ENCODE results near the gene MPST. TPM values are rescaled to one million over a fixed set of nuclear protein-coding genes. Genes with fewer than 3 reads are reported as not detected.

MPST gene
- total RNA-seq, 2 experiments from 2014 or later = 15.6 to 18.8 TPM

GRCh38 chr22:37056246-37056645 is 36.7 kb downstream of the MPST start:
- Mint-ChIP-seq H3K4me1 (peaks cover 28% of the 10 kb centered on the region), H3K27ac (no peak overlapping the region), H3K9me3 (no peaks in the 10 kb centered on the region), H3K4me3 (no peak overlapping the region), H3K36me3 (ENCODE audit: low read depth) (no peaks in the 10 kb centered on the region), H3K27me3 (no peaks in the 10 kb centered on the region)
- POLR2A ChIA-PET = no interaction called here
- CTCF ChIA-PET = interaction anchor here (2.2 kb wide), 1 partner anchor 12 kb away, joined by 8 read pairs; no protein-coding TSS in a partner anchor
- DNase-seq = no peak

- POLR2A ChIA-PET = no interaction called here
- Mint-ChIP-seq H3K27ac (no peak overlapping the region), H3K36me3 (ENCODE audit: low read depth) (no peaks in the 10 kb centered on the region), H3K4me1 (peaks cover 31% of the 10 kb centered on the region), H3K4me3 (no peak overlapping the region), H3K27me3 (no peaks in the 10 kb centered on the region), H3K9me3 (no peaks in the 10 kb centered on the region)
- DNase-seq = no peak
- CTCF ChIA-PET = no interaction called here
These were observed 37.7 kb downstream of the MPST start for GRCh38 chr22:37057226-37057625.

- H3K4me3 Mint-ChIP-seq = no peak overlapping the region
- ChIA-PET POLR2A (no interaction called here), CTCF (no interaction called here)
- no peaks in the 10 kb centered on the region for H3K36me3 Mint-ChIP-seq (ENCODE audit: low read depth)
- no peak overlapping the region for H3K27ac Mint-ChIP-seq
- no peaks in the 10 kb centered on the region for H3K9me3 Mint-ChIP-seq
- peaks cover 24% of the 10 kb centered on the region for H3K4me1 Mint-ChIP-seq
- no peak for DNase-seq
- no peaks in the 10 kb centered on the region for H3K27me3 Mint-ChIP-seq
These were observed 38.4 kb downstream of the MPST start for GRCh38 chr22:37057796-37058510.

GRCh38 chr22:37058917-37059701 is 39.6 kb downstream of the MPST start:
- Mint-ChIP-seq H3K27me3 (no peaks in the 10 kb centered on the region), H3K9me3 (no peaks in the 10 kb centered on the region), H3K27ac (no peak overlapping the region), H3K36me3 (ENCODE audit: low read depth) (no peaks in the 10 kb centered on the region), H3K4me3 (no peak overlapping the region), H3K4me1 (peaks cover 18% of the 10 kb centered on the region)
- CTCF ChIA-PET = interaction anchor here (1.1 kb wide), 2 partner anchors 19 to 63 kb away, joined by 3 read pairs; no protein-coding TSS in a partner anchor
- no peak for DNase-seq
- POLR2A ChIA-PET = no interaction called here

GRCh38 chr22:37059876-37060449 is 40.4 kb downstream of the MPST start:
- no peaks in the 10 kb centered on the region for H3K36me3 Mint-ChIP-seq (ENCODE audit: low read depth)
- ChIA-PET CTCF (interaction anchor here (1.1 to 1.8 kb wide), 5 partner anchors 15 to 140 kb away, joined by 3 to 7 read pairs (median 5); partner anchors contain the start of gene IL2RB), POLR2A (no interaction called here)
- no peak for DNase-seq
- no peaks in the 10 kb centered on the region for H3K27me3 Mint-ChIP-seq
- no peaks in the 10 kb centered on the region for H3K9me3 Mint-ChIP-seq
- H3K4me3 Mint-ChIP-seq = no peak overlapping the region
- H3K27ac Mint-ChIP-seq = peak overlapping the region; percentile 36
- H3K4me1 Mint-ChIP-seq = peaks cover 20% of the 10 kb centered on the region

- H3K4me1 Mint-ChIP-seq = peaks cover 20% of the 10 kb centered on the region
- DNase-seq = no peak
- H3K27me3 Mint-ChIP-seq = no peaks in the 10 kb centered on the region
- no peaks in the 10 kb centered on the region for H3K36me3 Mint-ChIP-seq (ENCODE audit: low read depth)
- H3K4me3 Mint-ChIP-seq = no peak overlapping the region
- ChIA-PET POLR2A (no interaction called here), CTCF (interaction anchor here (0.8 to 1.8 kb wide), 4 partner anchors 16 to 139 kb away, joined by 3 to 7 read pairs (median 6); partner anchors contain the start of gene IL2RB)
- peak overlapping the region; percentile 36 for H3K27ac Mint-ChIP-seq
- no peaks in the 10 kb centered on the region for H3K9me3 Mint-ChIP-seq
These were observed 41.5 kb downstream of the MPST start for GRCh38 chr22:37060801-37061610.

- Mint-ChIP-seq H3K4me1 (peaks cover 20% of the 10 kb centered on the region), H3K27ac (no peak overlapping the region), H3K4me3 (no peak overlapping the region), H3K27me3 (no peaks in the 10 kb centered on the region), H3K36me3 (ENCODE audit: low read depth) (no peaks in the 10 kb centered on the region), H3K9me3 (no peaks in the 10 kb centered on the region)
- POLR2A ChIA-PET = no interaction called here
- no peak for DNase-seq
- CTCF ChIA-PET = interaction anchor here (0.8 to 1.8 kb wide), 3 partner anchors 64 to 138 kb away, joined by 3 to 7 read pairs (median 6); partner anchors contain the start of gene IL2RB
These were observed 42.3 kb downstream of the MPST start for GRCh38 chr22:37061611-37062375.

- ChIA-PET POLR2A (no interaction called here), CTCF (no interaction called here)
- Mint-ChIP-seq H3K9me3 (no peaks in the 10 kb centered on the region), H3K27ac (no peak overlapping the region), H3K27me3 (no peaks in the 10 kb centered on the region), H3K36me3 (ENCODE audit: low read depth) (no peaks in the 10 kb centered on the region), H3K4me3 (no peak overlapping the region), H3K4me1 (peaks cover 20% of the 10 kb centered on the region)
- no peak for DNase-seq
These were observed 42.8 kb downstream of the MPST start for GRCh38 chr22:37062376-37062675.

- peaks cover 3% of the 10 kb centered on the region for H3K27me3 Mint-ChIP-seq
- no peak for DNase-seq
- H3K4me3 Mint-ChIP-seq = no peak overlapping the region
- ChIA-PET CTCF (no interaction called here), POLR2A (no interaction called here)
- H3K9me3 Mint-ChIP-seq = no peaks in the 10 kb centered on the region
- H3K36me3 Mint-ChIP-seq (ENCODE audit: low read depth) = no peaks in the 10 kb centered on the region
- H3K4me1 Mint-ChIP-seq = peaks cover 20% of the 10 kb centered on the region
- no peak overlapping the region for H3K27ac Mint-ChIP-seq
These were observed 43.3 kb downstream of the MPST start for GRCh38 chr22:37062702-37063381.

GRCh38 chr22:37063431-37064420 is 44.2 kb downstream of the MPST start:
- peaks cover 20% of the 10 kb centered on the region for H3K4me1 Mint-ChIP-seq
- no peak for DNase-seq
- H3K4me3 Mint-ChIP-seq = no peak overlapping the region
- no peaks in the 10 kb centered on the region for H3K9me3 Mint-ChIP-seq
- H3K27me3 Mint-ChIP-seq = peaks cover 10% of the 10 kb centered on the region
- no peak overlapping the region for H3K27ac Mint-ChIP-seq
- CTCF ChIA-PET = interaction anchor here (0.6 to 1.1 kb wide), 2 partner anchors 18 to 196 kb away, joined by 3 read pairs; no protein-coding TSS in a partner anchor
- POLR2A ChIA-PET = no interaction called here
- H3K36me3 Mint-ChIP-seq (ENCODE audit: low read depth) = no peaks in the 10 kb centered on the region

GRCh38 chr22:37064553-37064952 is 45.0 kb downstream of the MPST start:
- H3K27me3 Mint-ChIP-seq = peaks cover 14% of the 10 kb centered on the region
- CTCF ChIA-PET = interaction anchor here (0.6 to 1.1 kb wide), 2 partner anchors 18 to 195 kb away, joined by 3 read pairs; no protein-coding TSS in a partner anchor
- no peak overlapping the region for H3K4me3 Mint-ChIP-seq
- POLR2A ChIA-PET = no interaction called here
- no peak for DNase-seq
- no peaks in the 10 kb centered on the region for H3K9me3 Mint-ChIP-seq
- peaks cover 20% of the 10 kb centered on the region for H3K4me1 Mint-ChIP-seq
- no peaks in the 10 kb centered on the region for H3K36me3 Mint-ChIP-seq (ENCODE audit: low read depth)
- no peak overlapping the region for H3K27ac Mint-ChIP-seq

Data from activated CD4-positive, alpha-beta T cell treated with anti-CD3 and anti-CD28 coated beads, Interleukin-2, amount 10 ng/mL, durations not matched to agents 7 days and 5 days (primary cell).